GM19099 (cell line): ENCODE data around the gene BCAS3.

Experiments
- POLR2A ChIP-seq: IDR thresholded peaks from 3 replicates; pipeline ENCODE4 v1.6.1; 2011; ENCODE audit warnings: low read depth; ENCODE audit not compliant: insufficient read length; ENCODE audit errors: extremely low read depth

Gene BCAS3

DNA sequence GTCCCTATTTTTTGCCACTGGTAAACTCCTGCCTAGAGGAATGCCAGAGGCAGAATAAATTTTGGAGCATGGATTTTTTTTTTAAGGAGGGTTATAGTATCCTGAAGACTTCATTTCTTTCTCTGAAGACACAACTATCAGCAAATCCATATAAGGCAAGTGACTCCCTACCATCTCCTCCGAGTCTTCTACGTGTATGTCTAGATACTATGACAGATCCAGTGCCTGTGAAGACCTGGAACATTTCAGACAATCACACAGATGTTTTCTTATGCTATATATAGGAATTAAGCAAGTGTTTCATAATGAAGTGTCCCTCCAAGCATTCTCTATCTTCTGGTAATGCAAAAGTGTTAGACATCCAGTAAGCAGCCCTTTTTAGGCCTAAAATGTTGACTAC lies 466.5 kb downstream of the BCAS3 start:
- no peak for TF ChIP-seq POLR2A

DNA sequence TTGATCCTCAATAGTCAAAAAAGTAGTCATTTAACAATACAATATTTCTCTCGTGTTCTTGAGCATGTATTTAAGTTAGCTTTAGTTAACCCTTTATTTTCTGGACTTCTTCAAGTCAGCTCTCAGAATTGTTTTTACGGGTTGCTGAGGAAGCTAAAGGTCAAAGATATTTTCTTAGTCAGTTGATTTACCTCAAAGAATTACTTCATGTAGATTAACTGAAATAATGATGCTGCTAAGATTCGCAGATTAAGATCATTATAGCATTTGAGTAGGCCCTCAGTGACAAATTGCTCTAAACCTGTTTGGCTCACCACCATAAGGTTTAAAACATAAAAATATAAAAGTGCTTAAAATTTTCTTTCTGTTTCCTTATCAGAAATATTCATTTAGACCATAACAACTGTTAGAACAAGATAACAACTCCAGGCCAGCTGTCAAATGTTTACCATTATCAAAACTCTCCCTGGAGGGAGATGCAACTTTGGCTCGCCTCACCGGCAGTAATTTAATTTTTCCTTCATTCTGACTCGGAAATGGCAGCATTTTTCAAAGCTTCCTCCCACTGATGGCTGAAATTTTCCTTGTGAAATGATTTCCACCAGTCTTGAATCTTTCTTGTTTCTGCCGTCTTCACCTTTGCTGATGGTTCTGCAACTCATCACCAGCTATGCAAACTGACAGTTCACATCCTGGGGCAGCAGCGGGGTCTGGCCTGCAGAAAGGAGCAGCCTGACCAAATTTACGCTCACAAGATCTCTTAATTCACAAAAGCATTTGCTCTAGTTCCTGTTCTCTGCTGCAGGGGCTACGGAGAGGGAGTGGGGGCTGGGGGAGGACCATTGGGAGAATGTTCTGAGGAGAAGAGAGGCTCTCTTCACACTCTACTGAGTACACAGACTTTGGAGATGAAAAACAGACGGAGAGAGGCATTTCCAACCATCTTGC lies 467.2 kb downstream of the BCAS3 start:
- no peak for TF ChIP-seq POLR2A

DNA sequence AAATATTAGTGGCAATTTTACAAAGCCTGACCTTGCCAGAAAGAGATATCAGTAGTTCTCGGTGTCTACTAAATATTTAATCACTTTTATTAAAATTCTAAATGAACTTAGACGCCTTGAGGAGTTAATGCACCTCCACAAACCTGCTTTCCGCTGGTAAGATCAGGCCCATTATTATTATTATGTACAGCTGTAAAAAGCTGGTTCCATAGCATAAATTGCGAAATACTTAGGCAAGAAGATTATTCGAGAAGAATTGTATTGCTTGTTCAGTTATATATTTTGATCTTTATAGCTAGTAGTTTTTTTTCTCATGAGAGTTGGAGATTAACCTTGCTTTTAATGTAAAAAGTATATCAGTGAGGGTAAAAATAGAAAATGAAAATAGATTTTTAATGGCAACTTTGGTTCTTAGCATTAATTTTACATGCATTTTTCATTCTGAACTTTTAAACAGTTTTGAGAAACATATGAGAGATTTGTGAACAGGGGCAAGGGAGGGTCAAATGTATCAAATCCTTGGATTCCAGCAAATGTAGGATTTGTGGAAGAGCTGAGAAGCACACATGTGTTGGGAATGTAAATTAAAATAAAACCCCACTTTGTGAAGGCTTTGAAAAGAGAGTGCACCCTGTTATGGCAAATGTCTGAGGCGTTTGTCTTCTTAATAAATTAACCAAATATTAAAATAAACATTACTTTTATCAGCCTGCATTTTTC lies 471.6 kb downstream of the BCAS3 start:
- no peak for TF ChIP-seq POLR2A

DNA sequence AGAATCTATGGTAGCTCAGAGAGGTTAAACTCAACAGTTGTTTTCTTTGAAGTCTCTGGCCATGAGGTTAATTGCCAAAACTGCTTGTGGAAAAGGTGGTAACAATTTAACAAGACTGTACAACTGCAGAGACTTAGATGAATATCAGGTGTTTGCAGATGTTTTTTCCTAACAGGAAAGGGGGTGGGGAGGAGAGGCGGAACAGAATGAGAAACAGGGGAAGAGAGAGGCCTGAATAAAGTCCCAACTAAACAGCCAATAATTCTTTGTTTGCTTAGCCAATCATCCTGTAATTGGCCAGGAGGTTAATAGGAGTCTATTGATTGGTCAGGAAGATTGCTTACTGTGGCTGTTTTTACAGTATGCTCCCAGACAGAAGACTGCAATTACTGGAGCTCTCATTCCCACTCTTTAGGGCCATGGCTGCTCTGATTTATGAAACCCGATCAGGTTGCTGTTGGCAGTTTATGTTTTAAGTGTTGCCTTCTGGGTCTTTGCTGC lies 472.3 kb downstream of the BCAS3 start:
- TF ChIP-seq POLR2A, result no peak

- no peak for TF ChIP-seq POLR2A
These were observed 473.1 kb downstream of the BCAS3 start for GRCh38 chr17:61150686-61151299.

DNA sequence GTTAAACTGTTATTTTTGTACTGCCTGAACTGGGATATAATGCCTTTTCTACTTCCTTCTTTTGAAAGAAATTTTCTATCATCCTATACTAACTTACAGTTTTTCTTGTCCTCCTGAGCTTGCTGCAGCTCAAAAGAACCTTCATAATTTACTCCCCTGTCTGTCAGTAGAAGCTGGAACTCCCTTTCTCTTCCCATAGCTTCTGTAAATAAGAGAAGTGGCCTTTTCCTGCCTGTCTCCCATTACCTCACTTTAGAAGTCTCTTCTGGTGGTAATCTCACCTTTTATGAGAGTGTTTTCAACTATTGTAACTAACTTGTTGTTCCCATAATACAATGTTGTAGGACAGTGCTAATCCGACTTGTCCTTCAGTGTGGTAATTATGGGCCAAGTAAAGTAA lies 475.2 kb downstream of the BCAS3 start:
- no peak for TF ChIP-seq POLR2A

DNA sequence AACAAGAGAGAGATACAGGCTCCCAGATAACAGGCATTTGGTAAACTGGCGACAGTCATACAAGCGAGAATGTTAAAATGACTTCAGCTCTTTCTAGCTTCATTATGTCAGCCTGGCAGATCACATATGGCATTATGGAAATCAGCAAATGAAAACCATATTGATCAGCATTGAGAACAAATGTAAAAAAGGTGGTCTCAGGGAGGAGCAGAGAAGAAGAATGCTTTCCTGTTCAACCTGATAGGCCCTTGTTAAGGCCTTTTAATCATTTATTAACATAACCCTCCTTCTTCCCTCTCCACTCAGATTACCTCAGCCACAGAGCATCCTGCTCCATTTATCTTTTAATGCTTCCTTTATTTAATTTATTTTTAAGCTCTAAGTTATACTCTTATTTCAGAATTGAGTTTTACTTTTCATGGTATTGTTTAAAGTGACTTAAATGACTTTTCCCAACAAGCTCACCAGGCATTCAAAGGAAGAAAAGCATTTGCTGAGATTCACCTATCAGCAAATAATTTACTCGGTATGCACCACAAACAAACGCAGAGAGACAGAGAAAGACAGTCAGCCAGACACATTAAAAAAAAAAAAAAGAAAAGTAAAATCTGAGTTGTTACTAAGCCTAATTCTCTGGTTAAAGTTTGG lies 478.1 kb downstream of the BCAS3 start:
- no peak for TF ChIP-seq POLR2A

GRCh38 chr17:61157246-61157886 lies 479.7 kb downstream of the BCAS3 start:
- no peak for TF ChIP-seq POLR2A

DNA sequence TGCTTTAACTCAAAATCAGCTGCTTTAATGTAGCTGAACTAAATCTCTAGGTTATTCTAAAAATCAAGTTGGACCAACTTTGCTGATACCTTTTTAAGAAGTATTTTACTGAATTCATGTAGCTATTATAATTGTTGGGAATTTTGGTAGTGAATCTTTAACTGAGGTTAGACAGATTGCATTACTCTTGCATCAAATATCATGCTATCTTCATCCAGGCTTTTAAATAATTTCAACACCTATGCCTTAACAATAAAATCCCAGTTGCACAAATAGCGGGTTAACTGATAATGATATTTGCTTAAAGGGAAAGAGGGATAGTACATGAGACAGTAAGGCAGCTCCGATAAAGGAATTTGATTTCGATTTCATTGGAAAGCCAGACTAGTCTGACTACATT lies 480.7 kb downstream of the BCAS3 start:
- no peak for TF ChIP-seq POLR2A

DNA sequence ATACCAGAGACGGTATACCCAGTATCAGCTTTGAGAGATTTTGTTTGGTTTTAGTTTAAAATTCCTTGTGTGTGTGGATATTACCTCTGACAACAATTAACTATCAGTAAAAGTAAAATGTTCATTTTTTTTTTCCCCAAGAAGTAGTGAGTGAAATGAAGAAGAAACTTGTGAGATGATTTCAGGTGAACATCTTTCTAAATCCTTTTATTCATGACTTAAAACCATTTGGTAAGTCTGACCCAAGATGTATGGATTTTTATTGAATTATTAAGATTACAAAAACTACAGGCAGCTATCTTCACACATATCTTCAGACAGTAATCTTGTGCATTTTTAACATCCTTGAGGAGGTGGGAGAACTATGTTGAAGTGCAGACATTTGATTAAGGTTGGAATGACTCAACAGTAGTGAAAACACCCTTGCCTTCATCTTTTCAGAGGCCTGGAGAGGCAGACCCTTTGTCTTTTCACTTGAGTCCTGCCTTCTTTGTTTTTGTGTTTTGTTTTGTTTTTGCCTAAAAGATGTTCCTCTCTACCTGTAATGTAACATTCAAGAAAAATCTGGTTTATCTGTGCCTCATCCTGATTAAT lies 481.7 kb downstream of the BCAS3 start:
- no peak for TF ChIP-seq POLR2A

GRCh38 chr17:61160204-61160603 lies 482.6 kb downstream of the BCAS3 start:
- TF ChIP-seq POLR2A, result no peak

GRCh38 chr17:61160789-61161445 lies 483.3 kb downstream of the BCAS3 start:
- TF ChIP-seq POLR2A, result no peak

GRCh38 chr17:61161615-61162134 lies 484.0 kb downstream of the BCAS3 start:
- TF ChIP-seq POLR2A, result no peak
